B cell (primary cell): ENCODE results near the gene PTH1R. TPM values are rescaled to one million over a fixed set of nuclear protein-coding genes. Genes with fewer than 3 reads are reported as not detected.

ENCODE experiments used
- ATAC-seq: fragments of 200-7000 bp; cut with Tn5 transposase; one replicate; pipeline ENCODE4 v1.10.0; 2021; ENCODE audit warnings: low read depth, mild to moderate bottlenecking, moderate number of reproducible peaks, moderate library complexity
- CTCF ChIA-PET: fragments of 350-600 bp; sonication (Branson Sonifier 250); formaldehyde crosslinking; loops from one replicate; lab custom pipeline; 2021; ENCODE audit warnings: antibody characterized with exemption, inconsistent platforms; lab: Charles Lee
- POLR2A ChIA-PET: fragments of 350-600 bp; sonication (Branson Sonifier 250); formaldehyde crosslinking; loops from one replicate; lab custom pipeline; 2021; ENCODE audit warnings: antibody characterized with exemption; lab: Charles Lee
- DNase-seq: peaks from one replicate; pipeline ENCODE4 v3.0.0; 2013
- H2AFZ ChIP-seq: 2 replicates; pipeline ENCODE4 v1.6.1; 2012; ENCODE audit warnings: mild to moderate bottlenecking, low read depth, low read length; ENCODE audit not compliant: insufficient read depth, poor library complexity, severe bottlenecking
- H3K27ac ChIP-seq, 2 donors: 1 replicate in 1 of 2; 2 replicates in 1 of 2; pipeline ENCODE4 v1.5.1; 2012 to 2013; ENCODE audit warnings: low read length in 2 of 2, mild to moderate bottlenecking in 2 of 2, moderate library complexity in 1 of 2
- H3K27me3 ChIP-seq, 4 experiments: fragments of 200-600 bp in 1 of 4; sonication (generic) in 1 of 4; replicated peaks in 1 of 4; 1 replicate in 2 of 4; 2 replicates in 2 of 4; pipeline versions ENCODE4 v1.6.1 to v1.7.0; 2013 to 2016; ENCODE audit warnings: low read length in 3 of 4, mild to moderate bottlenecking in 2 of 4, mixed read lengths in 1 of 4, moderate library complexity in 1 of 4; ENCODE audit not compliant: insufficient read depth in 4 of 4, control insufficient read depth in 3 of 4; ENCODE audit errors: control extremely low read depth in 1 of 4
- H3K36me3 ChIP-seq, 2 experiments: replicated peaks in 1 of 2; 1 replicate in 1 of 2; 2 replicates in 1 of 2; pipeline versions ENCODE4 v1.6.1 to v1.7.1; 2013; ENCODE audit warnings: low read length in 1 of 2; ENCODE audit not compliant: insufficient read depth in 2 of 2, control insufficient read depth in 1 of 2; ENCODE audit errors: control extremely low read depth in 1 of 2, extremely low read depth in 1 of 2
- H3K4me1 ChIP-seq, 2 donors: fragments of 200-600 bp in 1 of 2; sonication (generic) in 1 of 2; 1 replicate in 1 of 2; 2 replicates in 1 of 2; pipeline versions ENCODE4 v1.5.1 to v1.6.1; 2013 to 2017; ENCODE audit warnings: low read length in 2 of 2; ENCODE audit not compliant: control insufficient read depth in 2 of 2, insufficient read depth in 2 of 2
- H3K4me2 ChIP-seq: replicated peaks from 2 replicates; pipeline ENCODE3; 2012; ENCODE audit warnings: mild to moderate bottlenecking, low read depth, low read length; ENCODE audit not compliant: poor library complexity, severe bottlenecking
- H3K4me3 ChIP-seq, 5 experiments: fragments of 200-600 bp in 1 of 5; sonication (generic) in 1 of 5; 1 replicate in 3 of 5; 2 replicates in 2 of 5; pipeline versions ENCODE4 v1.5.1 to v1.7.0; 2011 to 2016; ENCODE audit warnings: low read length in 4 of 5, mild to moderate bottlenecking in 4 of 5, low read depth in 2 of 5, control low read depth in 1 of 5, moderate library complexity in 1 of 5; ENCODE audit not compliant: insufficient read depth in 1 of 5; ENCODE audit errors: control extremely low read depth in 1 of 5, extremely low read depth in 1 of 5
- H3K79me2 ChIP-seq: fragments of 200-600 bp; sonication (generic); one replicate; pipeline ENCODE4 v1.6.0; 2016; ENCODE audit warnings: low read length; ENCODE audit not compliant: control insufficient read depth, insufficient read depth
- H3K9ac ChIP-seq: fragments of 200-600 bp; sonication (generic); 2 replicates; pipeline ENCODE4 v1.6.1; 2017; ENCODE audit warnings: mild to moderate bottlenecking, low read length, moderate library complexity
- H3K9me3 ChIP-seq, 3 donors: one replicate each; pipeline versions ENCODE4 v1.6.1 to v1.7.1; 2013; ENCODE audit warnings: low read length in 2 of 3; ENCODE audit not compliant: control insufficient read depth in 2 of 3, insufficient read depth in 1 of 3; ENCODE audit errors: control extremely low read depth in 1 of 3
- H4K20me1 ChIP-seq: 2 replicates; pipeline ENCODE4 v1.6.0; 2012; ENCODE audit warnings: mild to moderate bottlenecking, low read length; ENCODE audit not compliant: insufficient read depth, control insufficient read depth, poor library complexity, severe bottlenecking
- H3K27ac Mint-ChIP-seq: one replicate; pipeline ENCODE4 v1.8.0; 2021; ENCODE audit warnings: mixed read lengths
- H3K27me3 Mint-ChIP-seq: one replicate; pipeline ENCODE4 v1.8.0; 2021; ENCODE audit warnings: mixed read lengths
- H3K4me1 Mint-ChIP-seq: one replicate; pipeline ENCODE4 v1.8.0; 2021; ENCODE audit warnings: mixed read lengths
- H3K4me3 Mint-ChIP-seq: one replicate; pipeline ENCODE4 v1.8.0; 2021; ENCODE audit warnings: mixed read lengths
- H3K9me3 Mint-ChIP-seq: one replicate; pipeline ENCODE4 v1.8.0; 2022; ENCODE audit warnings: mixed read lengths; ENCODE audit not compliant: insufficient read depth
- EZH2 ChIP-seq: IDR thresholded peaks from 2 replicates; pipeline ENCODE4 v1.6.1; 2012; ENCODE audit warnings: borderline replicate concordance, low read depth, mild to moderate bottlenecking, moderate library complexity, low read length; ENCODE audit not compliant: insufficient read depth, poor library complexity, severe bottlenecking
- WGBS: methylation state at CpG from one replicate; pipeline ENCODE4 v1.1.5; 2013; ENCODE audit warnings: missing lambda C conversion rate; ENCODE audit not compliant: insufficient coverage; 5-methylcytosine and 5-hydroxymethylcytosine counted together
- intact Hi-C: fragments of 100-400 bp; cut with micrococcal nuclease; formaldehyde crosslinking; loops from one replicate; pipeline ENCODE4 v1.10.0; 2022
- polyA plus RNA-seq: library from polyadenylated mRNA; depleted of rRNA; stranded (reverse); fragments of >200 nt; gene quantifications from 2 replicates; pipeline ENCODE4 v1.2.3, GENCODE V29; 2012
- total RNA-seq, 2 donors: library from RNA; stranded (reverse); fragments of 120-200 nt in 1 of 2; gene quantifications; 1 replicate in 1 of 2; 2 replicates in 1 of 2; pipeline versions ENCODE4 v1.2.3 to v1.2.4, GENCODE V29; 2013 to 2022
- TF ChIP-seq, protein P1 (sequence below): fragments of 200-600 bp; IDR thresholded peaks from one replicate; pipeline ENCODE4 v1.8.0; 2022; ENCODE audit warnings: antibody characterized with exemption, mild to moderate bottlenecking

Gene PTH1R
- total and polyA plus RNA-seq, 2 donors (not counting 1 experiment from before 2014, with no cell fraction given), result not detected

DNA sequence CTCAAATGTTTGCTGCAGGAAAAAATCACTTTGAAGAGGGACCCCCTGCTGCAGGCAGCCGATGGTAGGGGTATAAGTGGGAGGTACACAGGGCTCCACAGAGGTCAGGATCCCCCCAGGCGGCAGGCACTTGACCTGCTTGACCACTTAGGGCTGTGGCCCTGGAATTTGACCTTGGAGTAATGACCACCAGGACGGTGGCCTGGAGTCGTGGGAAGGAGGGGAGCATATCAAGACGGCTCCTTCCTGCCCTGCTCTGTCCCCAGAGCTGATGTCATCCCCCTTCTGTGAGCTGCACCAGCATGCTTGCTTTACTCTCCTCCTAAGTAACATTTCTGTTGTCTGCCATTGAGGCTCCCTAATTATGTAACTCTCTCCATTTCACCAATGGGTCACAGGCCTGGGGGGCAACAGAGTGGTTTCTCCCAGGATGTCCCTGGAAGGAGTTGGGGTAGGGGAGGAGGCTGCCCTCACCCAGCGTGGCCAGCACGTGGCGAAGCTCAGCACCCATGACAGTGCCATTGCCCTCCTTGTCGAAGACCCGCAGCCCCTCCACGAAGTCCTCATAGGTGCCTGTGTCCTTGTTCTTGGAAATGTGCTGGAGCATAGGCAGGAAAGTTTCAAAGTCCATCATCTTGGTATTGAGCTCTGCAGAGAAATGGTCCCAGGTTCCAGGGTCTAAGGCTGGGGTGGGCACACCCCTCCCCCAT lies 18.4 kb upstream of the PTH1R start:
- Histone ChIP-seq H3K4me3 (no peak overlapping the region), H3K4me2 (no peak overlapping the region), H3K27me3 (no peaks in the 10 kb centered on the region), H3K27ac (no peak overlapping the region), H4K20me1 (no peaks in the 10 kb centered on the region), H3K9me3 (no peaks in the 10 kb centered on the region), H3K79me2 (no peaks in the 10 kb centered on the region), H2AFZ (no peak overlapping the region), H3K36me3 (no peaks in the 10 kb centered on the region), H3K9ac (no peak overlapping the region), H3K4me1 (no peaks in the 10 kb centered on the region)
- intact Hi-C loops, result no loop called here
- 96% methylated on average over 10 of the region's 11 CpGs for WGBS
- H3K9me3 Mint-ChIP-seq, result no peaks in the 10 kb centered on the region
- H3K27me3 Mint-ChIP-seq, result peaks cover 15% of the 10 kb centered on the region
- no peak for TF ChIP-seq EZH2
- TF ChIP-seq, protein P1, sequence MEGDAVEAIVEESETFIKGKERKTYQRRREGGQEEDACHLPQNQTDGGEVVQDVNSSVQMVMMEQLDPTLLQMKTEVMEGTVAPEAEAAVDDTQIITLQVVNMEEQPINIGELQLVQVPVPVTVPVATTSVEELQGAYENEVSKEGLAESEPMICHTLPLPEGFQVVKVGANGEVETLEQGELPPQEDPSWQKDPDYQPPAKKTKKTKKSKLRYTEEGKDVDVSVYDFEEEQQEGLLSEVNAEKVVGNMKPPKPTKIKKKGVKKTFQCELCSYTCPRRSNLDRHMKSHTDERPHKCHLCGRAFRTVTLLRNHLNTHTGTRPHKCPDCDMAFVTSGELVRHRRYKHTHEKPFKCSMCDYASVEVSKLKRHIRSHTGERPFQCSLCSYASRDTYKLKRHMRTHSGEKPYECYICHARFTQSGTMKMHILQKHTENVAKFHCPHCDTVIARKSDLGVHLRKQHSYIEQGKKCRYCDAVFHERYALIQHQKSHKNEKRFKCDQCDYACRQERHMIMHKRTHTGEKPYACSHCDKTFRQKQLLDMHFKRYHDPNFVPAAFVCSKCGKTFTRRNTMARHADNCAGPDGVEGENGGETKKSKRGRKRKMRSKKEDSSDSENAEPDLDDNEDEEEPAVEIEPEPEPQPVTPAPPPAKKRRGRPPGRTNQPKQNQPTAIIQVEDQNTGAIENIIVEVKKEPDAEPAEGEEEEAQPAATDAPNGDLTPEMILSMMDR, result no peak
- H3K4me1 Mint-ChIP-seq, result no peaks in the 10 kb centered on the region
- H3K27ac Mint-ChIP-seq, result no peak overlapping the region
- DNase-seq, result no peak
- H3K4me3 Mint-ChIP-seq, result no peak overlapping the region
- ChIA-PET POLR2A (no interaction called here), CTCF (interaction anchor here (0.6 to 1.2 kb wide), 5 partner anchors 10 to 50 kb away, joined by 3 to 4 read pairs (median 3); no protein-coding TSS in a partner anchor)
- ATAC-seq, result no peak

DNA sequence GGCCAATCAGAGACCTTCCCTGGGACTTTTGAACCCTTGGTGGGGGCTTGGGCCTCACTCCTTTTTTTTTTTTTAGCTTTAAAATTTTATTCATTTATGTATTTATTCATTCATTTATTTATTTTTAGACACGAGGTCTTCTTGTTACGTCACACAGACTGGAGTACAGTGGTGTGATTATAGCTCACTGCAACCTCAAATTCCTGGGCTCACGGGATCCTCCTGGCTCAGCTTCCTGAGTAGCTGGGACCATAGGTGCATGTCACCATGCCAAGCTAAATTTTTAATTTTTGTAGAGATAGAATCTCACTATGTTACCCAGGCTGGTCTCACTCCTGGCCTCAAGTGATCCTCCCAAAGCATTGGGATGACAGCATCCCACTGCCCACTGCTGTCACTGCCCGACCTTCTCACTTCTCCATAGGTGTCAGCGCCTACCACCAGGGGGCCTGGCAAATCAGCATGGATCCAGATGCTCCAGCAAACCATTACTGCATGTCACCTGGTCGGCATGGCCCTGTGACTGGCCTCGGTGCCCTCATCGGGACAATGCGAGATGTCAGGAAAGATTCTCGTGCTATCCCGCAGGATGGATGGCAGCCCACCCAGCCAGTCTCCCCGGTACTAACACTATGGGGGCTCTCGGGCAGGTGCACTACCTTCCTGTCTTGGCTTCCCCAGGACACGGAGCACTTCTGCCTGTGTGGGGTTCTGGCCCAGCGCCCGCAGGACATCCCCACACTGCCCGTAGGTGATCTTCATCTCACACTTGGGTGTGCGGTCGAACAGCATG lies 17.3 kb upstream of the PTH1R start:
- Histone ChIP-seq H3K79me2 (no peaks in the 10 kb centered on the region), H3K4me1 (no peaks in the 10 kb centered on the region), H4K20me1 (no peaks in the 10 kb centered on the region), H3K36me3 (no peaks in the 10 kb centered on the region), H2AFZ (no peak overlapping the region), H3K9me3 (no peaks in the 10 kb centered on the region), H3K27ac (no peak overlapping the region), H3K9ac (no peak overlapping the region), H3K27me3 (no peaks in the 10 kb centered on the region), H3K4me2 (no peak overlapping the region), H3K4me3 (no peak overlapping the region)
- Mint-ChIP-seq H3K4me1 (no peaks in the 10 kb centered on the region), H3K9me3 (no peaks in the 10 kb centered on the region), H3K27me3 (peaks cover 15% of the 10 kb centered on the region), H3K4me3 (no peak overlapping the region), H3K27ac (no peak overlapping the region)
- intact Hi-C loops, result no loop called here
- TF ChIP-seq, protein P1, result peak; percentile 22
- TF ChIP-seq EZH2, result no peak
- 88% methylated on average over 17 of the region's 19 CpGs for WGBS
- no peak for ATAC-seq
- DNase-seq, result no peak
- POLR2A ChIA-PET, result no interaction called here
- CTCF ChIA-PET, result interaction anchor here (0.6 to 1.2 kb wide), 7 partner anchors 11 to 155 kb away, joined by 3 to 4 read pairs (median 3); no protein-coding TSS in a partner anchor
